Measurements from ENCODE around the gene BMP5. TPM values are rescaled to one million over a fixed set of nuclear protein-coding genes. Genes with fewer than 3 reads are reported as not detected.

The BMP5 gene
- polyA plus RNA-seq, 1 donor (not counting 4 experiments of a cell fraction or from before 2014, with no cell fraction given): not detected

GRCh38 chr6:55758156-55758937, 117.0 kb downstream of the BMP5 start:
- DNase-seq (ENCODE audit: low read depth, low spot score) (peak; percentile 36), FAIRE-seq (peak; percentile 74)
- H4K20me1 ChIP-seq (ENCODE audit: control insufficient read depth, extremely low read depth, insufficient read depth, low read length): no peaks in the 10 kb centered on the region
- dilution Hi-C loops (cut with MboI; ENCODE audit: extremely low pct_ligation_motif_present, low sequenced_read_pairs): no loop called here
- peak overlapping the region; percentile 81 for H3K27ac ChIP-seq (ENCODE audit: control insufficient read depth, insufficient read depth, low read length)
- no peaks in the 10 kb centered on the region for H3K27me3 ChIP-seq (ENCODE audit: control insufficient read depth, extremely low read depth, insufficient read depth, low read length)
- no peaks in the 10 kb centered on the region for H3K9me3 ChIP-seq (ENCODE audit: control insufficient read depth, low read depth, low read length)
- peaks cover 8% of the 10 kb centered on the region for H3K4me1 ChIP-seq (ENCODE audit: control insufficient read depth, extremely low read depth, insufficient read depth, low read length)
- no peaks in the 10 kb centered on the region for H3K79me2 ChIP-seq (ENCODE audit: control insufficient read depth, insufficient read depth, low read length)
- peak overlapping the region; percentile 52 for H3K4me2 ChIP-seq (ENCODE audit: control insufficient read depth, extremely low read depth, insufficient read depth, low read depth, low read length)
- TF ChIP-seq EZH2 (IDR thresholded peaks at IDR 0.05; ENCODE audit: low read length) (no peak), CTCF (optimal IDR thresholded peaks at IDR 0.05 in 1 of 3, IDR thresholded peaks at IDR 0.05 in 1 of 3, conservative IDR thresholded peaks at IDR 0.05 in 1 of 3; ENCODE audit: extremely low read depth in 1 of 3, insufficient read depth in 2 of 3, low read length in 3 of 3) (no peak)
- no peak overlapping the region for H2AFZ ChIP-seq (ENCODE audit: control insufficient read depth, low read length)
- no peaks in the 10 kb centered on the region for H3K36me3 ChIP-seq (ENCODE audit: control insufficient read depth in 2 of 2, extremely low read depth in 1 of 2, insufficient read depth in 2 of 2, low read length in 2 of 2)
- H3K9ac ChIP-seq (ENCODE audit: control insufficient read depth, extremely low read depth, insufficient read depth, low read length): no peak overlapping the region
- H3K9me1 ChIP-seq (ENCODE audit: control insufficient read depth, extremely low read depth, insufficient read depth, low read length): no peaks in the 10 kb centered on the region
- H3K4me3 ChIP-seq (ENCODE audit: control insufficient read depth in 2 of 3, extremely low read depth in 1 of 3, insufficient read depth in 2 of 3, low read depth in 1 of 3, low read length in 3 of 3): no peak overlapping the region

GRCh38 chr6:55756531-55757031, 118.8 kb downstream of the BMP5 start:
- Histone ChIP-seq H3K27me3 (ENCODE audit: control insufficient read depth, extremely low read depth, insufficient read depth, low read length) (no peaks in the 10 kb centered on the region), H3K9ac (ENCODE audit: control insufficient read depth, extremely low read depth, insufficient read depth, low read length) (no peak overlapping the region), H3K9me1 (ENCODE audit: control insufficient read depth, extremely low read depth, insufficient read depth, low read length) (no peaks in the 10 kb centered on the region), H3K36me3 (ENCODE audit: control insufficient read depth in 2 of 2, extremely low read depth in 1 of 2, insufficient read depth in 2 of 2, low read length in 2 of 2) (no peaks in the 10 kb centered on the region), H4K20me1 (ENCODE audit: control insufficient read depth, extremely low read depth, insufficient read depth, low read length) (no peaks in the 10 kb centered on the region), H3K79me2 (ENCODE audit: control insufficient read depth, insufficient read depth, low read length) (no peaks in the 10 kb centered on the region), H2AFZ (ENCODE audit: control insufficient read depth, low read length) (no peak overlapping the region), H3K27ac (ENCODE audit: control insufficient read depth, insufficient read depth, low read length) (no peak overlapping the region), H3K4me3 (ENCODE audit: control insufficient read depth in 2 of 3, extremely low read depth in 1 of 3, insufficient read depth in 2 of 3, low read depth in 1 of 3, low read length in 3 of 3) (no peak overlapping the region), H3K4me1 (ENCODE audit: control insufficient read depth, extremely low read depth, insufficient read depth, low read length) (peaks cover 8% of the 10 kb centered on the region), H3K4me2 (ENCODE audit: control insufficient read depth, extremely low read depth, insufficient read depth, low read depth, low read length) (no peak overlapping the region), H3K9me3 (ENCODE audit: control insufficient read depth, low read depth, low read length) (no peaks in the 10 kb centered on the region)
- FAIRE-seq (peak; percentile 5), DNase-seq (ENCODE audit: low read depth, low spot score) (no peak)
- TF ChIP-seq EZH2 (IDR thresholded peaks at IDR 0.05; ENCODE audit: low read length) (no peak), CTCF (optimal IDR thresholded peaks at IDR 0.05 in 1 of 3, IDR thresholded peaks at IDR 0.05 in 1 of 3, conservative IDR thresholded peaks at IDR 0.05 in 1 of 3; ENCODE audit: extremely low read depth in 1 of 3, insufficient read depth in 2 of 3, low read length in 3 of 3) (no peak)
- dilution Hi-C loops (cut with MboI; ENCODE audit: extremely low pct_ligation_motif_present, low sequenced_read_pairs): no loop called here

Data from keratinocyte (primary cell).